ENCODE results near the gene ELFN1. TPM values are rescaled to one million over a fixed set of nuclear protein-coding genes. Genes with fewer than 3 reads are reported as not detected.

Gene ELFN1
- total RNA-seq, 1 donor from 2014 or later: 4.3 TPM

- ATAC-seq (no peak), DNase-seq (no peak)
- Histone ChIP-seq H3K27me3 (peaks cover 3% of the 10 kb centered on the region), H3K36me3 (no peaks in the 10 kb centered on the region), H3K9me3 (no peaks in the 10 kb centered on the region), H3K4me1 (no peaks in the 10 kb centered on the region), H3K27ac (no peak overlapping the region), H3K4me3 (no peak overlapping the region)
- TF ChIP-seq CTCF (IDR thresholded peaks at IDR 0.05): peak; percentile 33
- intact Hi-C loops (cut with DNase I): no loop called here
These were observed 39.8 kb downstream of the ELFN1 start for GRCh38 chr7:1709900-1710299.

DNA sequence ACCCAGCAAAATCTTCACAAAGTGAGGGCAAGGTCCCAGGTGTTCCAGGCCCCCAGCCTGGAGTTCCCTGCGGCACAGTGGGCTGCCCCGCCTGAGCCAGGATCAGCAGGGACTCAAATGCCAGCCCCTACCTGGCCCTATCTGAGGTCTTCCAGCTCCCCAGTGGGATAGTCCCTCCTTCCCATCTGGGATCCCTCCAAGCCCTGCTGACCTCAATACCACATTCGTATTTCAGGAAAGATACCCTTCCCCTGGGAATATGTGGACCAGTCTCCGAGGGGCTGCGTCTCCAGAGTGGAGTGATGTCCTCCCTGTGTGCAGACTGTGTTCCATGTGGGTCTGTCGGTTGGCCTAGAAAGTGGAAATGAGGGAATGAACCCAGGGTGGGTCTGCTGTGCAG is 40.9 kb downstream of the ELFN1 start:
- Histone ChIP-seq H3K27ac (no peak overlapping the region), H3K4me3 (no peak overlapping the region), H3K36me3 (no peaks in the 10 kb centered on the region), H3K27me3 (peaks cover 5% of the 10 kb centered on the region), H3K4me1 (no peaks in the 10 kb centered on the region), H3K9me3 (no peaks in the 10 kb centered on the region)
- ATAC-seq: no peak
- TF ChIP-seq CTCF (IDR thresholded peaks at IDR 0.05): no peak
- intact Hi-C loops (cut with DNase I): no loop called here
- peak; percentile 40 for DNase-seq

DNA sequence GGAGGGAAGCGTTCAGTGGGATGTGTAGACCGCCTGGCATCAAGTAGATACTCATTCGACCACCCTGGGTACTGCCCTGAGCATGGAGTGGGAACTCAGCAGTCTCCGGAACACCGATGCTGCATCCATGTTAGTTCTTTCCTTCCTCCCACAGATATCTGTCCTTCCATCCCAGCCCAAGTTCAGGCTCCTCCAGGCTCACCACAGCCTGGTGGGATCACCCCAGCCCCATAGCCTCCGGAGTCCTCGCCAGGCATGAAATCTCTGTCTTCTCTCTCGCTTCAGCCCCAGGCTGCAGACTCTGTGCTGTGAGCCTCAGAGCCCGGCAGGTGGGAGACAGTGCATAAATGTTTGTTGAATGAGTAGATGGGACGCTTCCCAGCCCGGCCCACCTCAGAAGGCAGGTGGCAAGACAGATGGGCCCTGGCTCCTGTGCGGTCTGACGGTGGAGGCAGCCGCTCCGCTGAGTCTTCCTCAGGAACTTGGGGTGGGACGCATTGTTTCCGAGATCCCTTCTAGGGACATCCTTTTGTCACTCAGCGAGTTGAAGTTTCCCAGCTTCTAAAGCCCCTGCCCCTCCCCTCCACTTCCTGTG is 42.9 kb downstream of the ELFN1 start:
- intact Hi-C loops (cut with DNase I): no loop called here
- peaks cover 18% of the 10 kb centered on the region for H3K27me3 ChIP-seq
- TF ChIP-seq CTCF (IDR thresholded peaks at IDR 0.05): no peak
- H3K9me3 ChIP-seq: no peaks in the 10 kb centered on the region
- H3K4me3 ChIP-seq: no peak overlapping the region
- ATAC-seq (no peak), DNase-seq (peak; percentile 55)
- no peaks in the 10 kb centered on the region for H3K4me1 ChIP-seq
- H3K27ac ChIP-seq: no peak overlapping the region
- H3K36me3 ChIP-seq: no peaks in the 10 kb centered on the region

DNA sequence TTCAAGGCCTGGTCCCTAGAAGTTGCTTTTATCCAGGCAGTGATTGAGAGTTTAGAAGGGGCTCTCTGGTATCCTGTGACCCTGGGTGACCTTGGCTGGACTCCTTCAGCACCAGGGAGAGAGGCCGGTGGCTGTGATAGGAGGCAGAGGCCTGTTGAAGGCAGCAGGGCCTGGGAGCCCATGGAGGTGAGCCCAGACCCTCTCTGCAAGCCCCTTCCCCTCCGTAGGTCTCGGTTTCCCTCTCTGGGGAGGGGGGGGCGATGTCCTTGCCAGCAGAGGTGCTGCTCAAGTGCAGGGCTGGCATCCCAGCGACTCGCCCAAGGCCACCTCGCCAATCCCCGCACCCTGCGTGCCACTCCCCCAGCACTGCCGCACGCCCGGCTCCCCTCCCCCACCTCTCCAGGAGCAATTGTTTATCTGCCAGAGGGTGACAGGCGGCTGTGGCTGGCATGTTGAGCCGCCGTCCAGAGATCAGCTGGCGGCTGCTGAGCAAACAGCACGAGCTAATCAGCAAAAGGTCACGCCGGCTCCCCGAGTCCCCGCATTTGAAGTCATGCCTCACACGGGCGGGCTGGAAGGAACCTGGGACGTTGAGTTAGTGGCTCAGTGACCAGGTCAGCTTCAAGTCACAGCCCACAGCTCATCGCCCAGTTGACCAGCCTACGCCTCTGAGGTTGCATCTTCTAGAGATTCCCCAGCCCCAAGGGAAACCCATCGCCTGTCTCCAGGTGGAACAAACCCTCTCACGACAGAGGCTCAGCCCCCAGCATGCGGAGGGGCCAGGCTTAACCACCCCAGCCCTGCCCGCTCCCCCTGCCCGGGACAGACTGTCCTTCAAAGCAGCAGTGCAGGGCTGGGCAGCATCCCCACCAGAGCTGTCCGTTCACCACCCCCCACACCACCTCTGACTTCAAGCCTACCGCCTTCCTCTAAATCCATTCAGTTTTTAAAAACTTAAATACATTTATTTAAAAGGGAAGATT is 43.7 kb downstream of the ELFN1 start:
- ATAC-seq (peak; percentile 6), DNase-seq (no peak)
- Histone ChIP-seq H3K4me3 (no peak overlapping the region), H3K36me3 (no peaks in the 10 kb centered on the region), H3K27me3 (peaks cover 18% of the 10 kb centered on the region), H3K4me1 (no peaks in the 10 kb centered on the region), H3K27ac (no peak overlapping the region), H3K9me3 (no peaks in the 10 kb centered on the region)
- intact Hi-C loops (cut with DNase I): no loop called here
- no peak for TF ChIP-seq CTCF (IDR thresholded peaks at IDR 0.05)

DNA sequence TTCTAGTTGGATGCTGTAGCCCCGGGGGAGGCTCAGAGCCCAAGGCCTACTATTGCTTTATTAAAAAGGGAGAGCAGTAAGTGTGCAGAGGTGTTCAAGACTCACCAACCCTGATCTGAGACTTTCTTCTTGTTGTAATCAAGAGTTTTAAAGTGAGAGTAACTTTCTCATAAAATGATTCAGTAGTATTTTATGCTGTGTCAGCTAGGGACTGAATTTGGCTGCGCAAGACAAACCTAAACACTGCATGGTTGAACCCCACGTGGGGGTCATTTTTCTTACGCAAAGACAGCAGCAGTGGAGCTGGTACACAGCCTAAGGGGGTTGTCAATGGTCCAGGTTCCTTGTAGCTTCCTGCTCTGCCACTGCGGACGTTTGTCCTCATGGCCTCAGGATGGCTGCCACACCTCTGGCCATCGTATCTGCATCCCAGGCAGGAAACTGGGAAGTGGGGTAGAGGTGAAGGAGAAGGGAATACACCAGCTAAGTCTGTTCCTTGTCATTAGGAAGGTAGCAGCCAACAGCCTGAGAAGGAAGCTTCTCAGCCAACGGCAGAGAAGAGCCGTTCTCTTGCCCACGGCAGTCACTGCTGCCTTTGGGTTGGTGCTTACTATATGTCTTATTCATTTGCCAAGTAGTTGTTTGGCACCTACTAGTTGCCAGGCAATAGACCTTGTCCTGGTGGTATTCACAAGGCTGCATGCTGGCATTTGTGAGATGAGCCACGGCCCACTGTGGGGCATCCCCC is 44.7 kb downstream of the ELFN1 start:
- ATAC-seq (no peak), DNase-seq (no peak)
- H3K27me3 ChIP-seq: peaks cover 18% of the 10 kb centered on the region
- H3K4me1 ChIP-seq: no peaks in the 10 kb centered on the region
- no peak for TF ChIP-seq CTCF (IDR thresholded peaks at IDR 0.05)
- no peak overlapping the region for H3K4me3 ChIP-seq
- no peaks in the 10 kb centered on the region for H3K9me3 ChIP-seq
- no peaks in the 10 kb centered on the region for H3K36me3 ChIP-seq
- no peak overlapping the region for H3K27ac ChIP-seq
- intact Hi-C loops (cut with DNase I): no loop called here
